ENCODE data around the gene ADCYAP1R1. TPM values are rescaled to one million over a fixed set of nuclear protein-coding genes. Genes with fewer than 3 reads are reported as not detected.

The ADCYAP1R1 gene
- total RNA-seq, 4 donors from 2014 or later, result 13.9 to 36.3 (median 24.2) TPM

DNA sequence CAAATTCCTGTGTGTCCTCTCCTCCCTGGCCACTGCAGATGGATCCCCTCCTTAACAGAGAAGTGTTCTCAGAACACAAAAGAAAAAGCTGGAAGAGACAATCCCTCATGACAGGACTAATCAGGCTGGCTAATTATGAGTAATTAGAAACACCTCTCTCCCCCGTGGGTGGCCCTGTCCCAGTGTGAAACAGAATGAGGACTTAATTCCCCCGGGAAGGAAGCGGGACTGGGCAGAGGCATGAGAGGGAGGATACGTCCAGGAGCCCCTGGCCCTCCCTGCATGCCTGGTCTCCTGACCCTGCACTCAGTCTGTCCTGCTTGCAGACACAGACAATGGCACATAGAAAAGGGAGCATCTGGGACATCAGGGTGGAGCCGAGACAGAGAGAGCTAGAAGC, 7.6 kb upstream of the ADCYAP1R1 start:
- WGBS, 2 donors (ENCODE audit: low coverage in 1 of 2), result 53 to 100% methylated on average over 1 to 5 of the region's 5 CpGs
- Histone ChIP-seq H3K27ac (no peak overlapping the region), H3K36me3 (no peaks in the 10 kb centered on the region), H3K27me3 (peaks cover 35% of the 10 kb centered on the region), H3K9me3 (no peaks in the 10 kb centered on the region), H3K4me1 (no peaks in the 10 kb centered on the region), H3K4me3 (no peak overlapping the region)
- no peak for ATAC-seq
- TF ChIP-seq CTCF (IDR thresholded peaks at IDR 0.05), result no peak

DNA sequence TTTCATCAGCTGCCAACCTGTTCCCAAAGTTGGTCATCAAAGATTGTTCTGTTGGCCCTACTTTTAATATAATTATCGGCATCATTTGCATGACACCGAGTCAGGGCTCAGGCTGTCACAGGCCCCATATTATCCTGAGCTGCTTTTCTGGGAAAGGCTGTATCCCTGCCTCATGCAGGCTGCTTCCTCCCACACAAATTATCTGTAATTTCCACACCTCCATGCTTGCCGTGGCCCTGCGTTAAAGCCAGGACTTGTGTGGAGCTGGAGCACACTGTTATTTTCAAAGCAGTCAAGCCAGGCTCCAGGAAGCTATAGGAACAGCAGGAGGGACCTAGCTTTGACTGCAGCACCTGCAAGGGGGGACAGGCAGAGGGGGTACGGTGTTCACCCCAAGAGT, 5.4 kb upstream of the ADCYAP1R1 start:
- Histone ChIP-seq H3K27ac (no peak overlapping the region), H3K9me3 (no peaks in the 10 kb centered on the region), H3K4me3 (no peak overlapping the region), H3K27me3 (peaks cover 46% of the 10 kb centered on the region), H3K4me1 (no peaks in the 10 kb centered on the region), H3K36me3 (no peaks in the 10 kb centered on the region)
- TF ChIP-seq POLR2A (IDR thresholded peaks at IDR 0.05), result no peak
- TF ChIP-seq CTCF (IDR thresholded peaks at IDR 0.05), result no peak
- no peak for TF ChIP-seq EP300 (IDR thresholded peaks at IDR 0.05)
- TF ChIP-seq POLR2AphosphoS5 (IDR thresholded peaks at IDR 0.05), result no peak
- no peak for ATAC-seq
- 80 to 85% methylated on average over 3 to 4 of the region's 5 CpGs for WGBS, 2 donors (ENCODE audit: low coverage in 1 of 2)

DNA sequence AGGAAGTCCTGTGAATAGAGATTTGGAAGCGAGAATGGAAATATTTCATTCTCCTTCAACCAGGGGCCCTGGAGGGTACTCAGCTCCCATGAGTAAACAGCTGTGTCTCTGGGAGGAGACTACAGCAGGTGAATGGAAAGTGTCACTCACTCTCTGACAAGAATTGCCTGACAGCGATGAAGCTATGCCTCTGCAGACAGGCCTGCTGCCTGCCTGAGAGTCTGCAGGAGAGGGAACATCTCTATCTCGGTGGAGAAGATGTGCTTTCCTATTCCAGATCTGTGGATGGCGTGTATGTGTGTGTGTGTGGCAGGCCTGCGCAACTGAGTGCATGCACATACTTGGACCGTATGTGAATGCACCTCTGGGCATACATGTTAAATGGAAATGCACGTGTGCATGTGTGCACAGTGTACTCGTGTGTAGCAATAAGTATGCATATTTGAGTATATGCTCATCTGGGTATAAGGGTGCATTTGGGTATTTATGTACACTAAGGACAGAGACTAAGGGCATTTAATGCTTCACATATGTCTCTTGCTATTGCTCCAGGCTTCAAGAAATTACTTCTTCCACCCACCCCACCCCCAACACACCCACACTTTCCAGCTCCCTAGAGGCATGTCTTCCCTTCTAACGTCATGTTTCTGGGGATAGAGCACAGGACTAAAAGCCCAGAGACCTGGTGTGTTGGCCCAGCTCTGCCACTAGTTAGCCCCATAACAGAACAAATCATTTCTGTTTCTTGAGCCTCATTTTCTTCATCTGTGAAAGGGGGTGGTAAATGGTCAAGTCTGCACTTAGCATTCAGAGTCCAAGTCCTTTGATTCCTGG, 4.6 kb upstream of the ADCYAP1R1 start:
- Histone ChIP-seq H3K4me1 (peaks cover 0 to 8% (median under 1%) of the 10 kb centered on the region in 3 donors), H3K36me3 (no peaks in the 10 kb centered on the region), H3K27ac (no peak overlapping the region), H3K27me3 (peaks cover 46% of the 10 kb centered on the region), H3K9me3 (no peaks in the 10 kb centered on the region), H3K4me3 (no peak overlapping the region)
- ATAC-seq, result no peak
- WGBS, 2 donors (ENCODE audit: low coverage in 1 of 2), result 86 to 89% methylated on average over 4 to 5 of the region's 9 CpGs
- TF ChIP-seq EP300 (IDR thresholded peaks at IDR 0.05), result no peak
- TF ChIP-seq POLR2AphosphoS5 (IDR thresholded peaks at IDR 0.05), result no peak
- no peak for TF ChIP-seq CTCF (IDR thresholded peaks at IDR 0.05)
- no peak for TF ChIP-seq POLR2A (IDR thresholded peaks at IDR 0.05)

DNA sequence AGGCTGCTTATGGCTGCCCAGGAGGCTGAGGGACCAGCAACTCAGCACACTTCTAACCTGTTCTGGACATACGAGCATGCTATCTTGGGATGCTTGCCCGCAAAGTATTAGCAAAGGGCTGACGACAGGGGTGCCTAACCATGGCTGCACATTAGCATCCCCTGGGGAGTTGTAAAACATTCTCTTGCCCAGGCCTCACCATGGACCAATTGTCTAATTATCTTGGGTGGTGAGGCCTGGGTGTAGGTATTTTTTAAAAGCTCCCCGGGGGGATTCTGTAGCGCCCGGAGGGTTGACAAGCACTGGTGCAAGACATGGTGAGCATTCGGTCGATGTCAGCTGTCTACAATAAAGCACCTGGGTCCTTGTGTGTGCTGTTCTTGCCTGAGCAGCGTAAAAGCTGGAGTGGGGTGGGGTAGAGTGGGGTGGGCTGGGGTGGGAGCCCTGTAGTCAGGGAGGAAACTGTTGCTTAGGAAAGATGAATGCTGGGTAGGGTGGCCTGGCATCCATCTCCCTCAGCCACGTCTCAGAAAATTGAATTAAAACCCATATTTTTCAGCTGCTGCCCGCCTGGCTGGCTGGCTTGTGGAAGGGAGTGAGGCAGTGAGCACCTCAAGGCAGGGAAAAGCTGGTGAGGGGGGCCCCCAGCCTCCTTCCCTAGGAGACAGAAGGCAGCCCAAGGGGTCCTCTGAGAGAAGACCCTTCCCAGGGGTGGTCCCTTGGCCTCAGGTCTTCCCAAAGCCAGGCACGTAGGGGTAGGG, 2.9 kb upstream of the ADCYAP1R1 start:
- H3K27ac ChIP-seq, result no peak overlapping the region
- H3K36me3 ChIP-seq, result no peaks in the 10 kb centered on the region
- H3K9me3 ChIP-seq, result no peaks in the 10 kb centered on the region
- peaks cover 0 to 19% (median 4%) of the 10 kb centered on the region in 3 donors for H3K4me1 ChIP-seq
- peaks cover 54% of the 10 kb centered on the region for H3K27me3 ChIP-seq
- no peak for TF ChIP-seq EP300 (IDR thresholded peaks at IDR 0.05)
- no peak for TF ChIP-seq POLR2AphosphoS5 (IDR thresholded peaks at IDR 0.05)
- TF ChIP-seq POLR2A (IDR thresholded peaks at IDR 0.05), result no peak
- TF ChIP-seq CTCF (IDR thresholded peaks at IDR 0.05), result no peak
- WGBS, 2 donors (ENCODE audit: low coverage in 1 of 2), result 75 to 77% methylated on average over 2 to 9 of the region's 12 CpGs
- H3K4me3 ChIP-seq, result no peak overlapping the region
- no peak for ATAC-seq

Measured in gastroesophageal sphincter (tissue), 4 donors.